A673 (cell line): Measurements from ENCODE around the gene ARID3C. TPM values are rescaled to one million over a fixed set of nuclear protein-coding genes. Genes with fewer than 3 reads are reported as not detected.

ENCODE experiments used
- BruUV-seq: library from RNA; stranded (reverse); fragments of 400-500 nt; replicated peaks from 2 replicates; lab custom pipeline; 2021; lab: Mats Ljungman, UMichigan
- CTCF ChIA-PET: fragments of 300-600 bp; sonication (Branson Sonifier 250); formaldehyde crosslinking; loops from one replicate; lab custom pipeline; 2022; ENCODE audit warnings: antibody characterized with exemption; lab: Charles Lee
- POLR2A ChIA-PET: fragments of 300-600 bp; sonication (Branson Sonifier 250); formaldehyde crosslinking; loops from one replicate; lab custom pipeline; 2022; ENCODE audit warnings: antibody characterized with exemption; ENCODE audit not compliant: low non-redundant PET; lab: Charles Lee
- DNase-seq: peaks from one replicate; pipeline ENCODE4 v3.0.0-alpha.2; 2015; ENCODE audit warnings: low spot score
- H3K27ac ChIP-seq: fragments of 200-600 bp; sonication (generic); 2 replicates; pipeline ENCODE4 v1.5.1; 2016; ENCODE audit warnings: mixed run types, low read depth, mild to moderate bottlenecking, mixed read lengths, antibody characterized with exemption, low read length; ENCODE audit not compliant: poor library complexity, severe bottlenecking
- H3K27me3 ChIP-seq: fragments of 200-600 bp; sonication (generic); replicated peaks from 2 replicates; pipeline ENCODE4 v1.6.1; 2017; ENCODE audit warnings: mixed run types, low read depth, mild to moderate bottlenecking, mixed read lengths, antibody characterized with exemption, low read length; ENCODE audit not compliant: insufficient read depth, poor library complexity
- H3K36me3 ChIP-seq: fragments of 200-600 bp; sonication (generic); 2 replicates; pipeline ENCODE4 v1.6.1; 2016; ENCODE audit warnings: mixed run types, mild to moderate bottlenecking, mixed read lengths, antibody characterized with exemption, low read length; ENCODE audit not compliant: insufficient read depth, poor library complexity, severe bottlenecking
- H3K4me1 ChIP-seq: fragments of 200-600 bp; sonication (generic); 2 replicates; pipeline ENCODE4 v1.6.1; 2017; ENCODE audit warnings: mixed run types, mild to moderate bottlenecking, mixed read lengths, antibody characterized with exemption, low read length; ENCODE audit not compliant: insufficient read depth, poor library complexity, severe bottlenecking
- H3K4me3 ChIP-seq: fragments of 200-600 bp; sonication (generic); 2 replicates; pipeline ENCODE4 v1.5.1; 2016; ENCODE audit warnings: low read depth, mixed run types, mild to moderate bottlenecking, mixed read lengths, low read length; ENCODE audit not compliant: poor library complexity, severe bottlenecking
- H3K9me3 ChIP-seq: fragments of 200-600 bp; sonication (generic); 2 replicates; pipeline ENCODE4 v1.6.1; 2016; ENCODE audit warnings: mixed run types, low read depth, mild to moderate bottlenecking, mixed read lengths, antibody characterized with exemption, low read length; ENCODE audit not compliant: poor library complexity, severe bottlenecking
- CTCF ChIP-seq: fragments of 300-800, 200-600 bp; sonication (generic); conservative IDR thresholded peaks from 2 replicates; pipeline ENCODE4 v1.5.1; 2017; ENCODE audit warnings: low read depth, mild to moderate bottlenecking, antibody characterized with exemption, low read length, moderate library complexity, mixed read lengths
- EZH2 ChIP-seq: fragments of 200-600 bp; sonication (generic); IDR thresholded peaks from 2 replicates; pipeline ENCODE4 v1.6.1; 2017; ENCODE audit warnings: borderline replicate concordance, low read depth, mild to moderate bottlenecking, mixed read lengths, antibody characterized with exemption, low read length; ENCODE audit not compliant: poor library complexity, severe bottlenecking
- intact Hi-C: fragments of 100-400 bp; cut with micrococcal nuclease; formaldehyde crosslinking; loops from one replicate; pipeline ENCODE4 v1.10.0; 2022; ENCODE audit not compliant: unreplicated experiment
- total RNA-seq: library from RNA; stranded (reverse); gene quantifications from 2 replicates; pipeline ENCODE4 v1.2.3, GENCODE V29; 2021

Gene ARID3C
- total RNA-seq, 1 experiment from 2014 or later = not detected

DNA sequence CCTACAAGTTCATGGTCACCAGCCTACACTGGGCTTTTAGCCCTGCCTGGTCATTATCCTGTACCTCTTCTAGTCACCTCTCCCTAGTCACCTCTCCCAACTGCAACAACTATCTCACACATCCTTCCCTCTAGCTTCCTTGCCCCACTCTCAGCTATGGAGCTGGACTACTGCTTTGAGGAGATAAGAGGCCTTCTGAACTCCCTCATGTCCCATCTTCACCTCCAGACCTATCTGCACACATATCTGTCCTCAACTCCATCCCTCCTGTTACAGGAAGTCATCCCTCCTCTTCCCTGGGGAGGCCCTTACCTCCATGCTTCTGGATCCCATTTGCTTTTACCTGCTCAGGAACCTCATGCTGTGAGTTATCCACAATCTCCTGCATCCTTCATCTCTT, 22.7 kb downstream of the ARID3C start:
- Histone ChIP-seq H3K27ac (no peak overlapping the region), H3K9me3 (no peaks in the 10 kb centered on the region), H3K4me3 (no peak overlapping the region), H3K27me3 (no peaks in the 10 kb centered on the region), H3K4me1 (no peaks in the 10 kb centered on the region), H3K36me3 (peaks cover 3% of the 10 kb centered on the region)
- intact Hi-C loops = no loop called here
- no peak for DNase-seq
- no TSS peak for BruUV-seq
- ChIA-PET POLR2A (no interaction called here), CTCF (no interaction called here)
- no peak for TF ChIP-seq EZH2
- no peak for TF ChIP-seq CTCF

DNA sequence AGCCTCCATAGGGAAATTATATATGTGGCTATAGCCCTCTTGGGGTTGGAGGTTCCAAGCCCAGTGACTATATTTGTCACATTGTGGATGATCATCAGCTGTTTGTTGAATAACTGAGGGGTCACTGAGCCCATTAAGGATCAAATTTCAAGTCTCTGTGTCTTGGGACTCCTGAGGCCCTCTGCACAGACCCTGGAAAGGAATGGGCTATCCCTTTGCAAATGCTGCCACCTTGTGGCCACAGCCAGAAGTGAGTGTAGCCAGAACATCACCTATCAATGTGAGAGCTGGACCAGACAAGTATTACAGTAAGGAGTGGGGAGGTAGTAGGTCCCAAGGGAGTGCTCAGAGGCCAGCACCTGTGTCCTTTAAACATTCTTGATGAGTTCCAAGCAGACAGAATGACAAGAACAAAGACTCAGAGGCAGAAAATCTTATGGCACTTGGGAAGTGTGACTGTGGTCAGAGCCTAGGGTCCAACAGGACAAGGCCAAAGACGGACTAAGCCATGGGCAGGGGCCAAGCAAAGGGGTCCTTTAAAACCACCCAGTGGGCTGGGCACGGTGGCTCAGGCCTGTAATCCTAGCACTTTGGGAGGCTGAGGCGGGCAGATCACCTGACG, 25.1 kb downstream of the ARID3C start:
- Histone ChIP-seq H3K36me3 (no peaks in the 10 kb centered on the region), H3K27me3 (no peaks in the 10 kb centered on the region), H3K4me1 (no peaks in the 10 kb centered on the region), H3K27ac (no peak overlapping the region), H3K9me3 (no peaks in the 10 kb centered on the region), H3K4me3 (no peak overlapping the region)
- TF ChIP-seq EZH2 (no peak), CTCF (peak; percentile 96)
- ChIA-PET POLR2A (no interaction called here), CTCF (interaction anchor here (0.5 to 2.1 kb wide), 16 partner anchors 8 to 1453 kb away, joined by 3 to 17 read pairs (median 4); partner anchors contain the start of gene MYORG)
- intact Hi-C loops = loop anchor here (5.0 kb wide), 1 partner anchor 101 kb away; no protein-coding TSS in a partner anchor
- peak; percentile 88 for DNase-seq
- BruUV-seq = no TSS peak

DNA sequence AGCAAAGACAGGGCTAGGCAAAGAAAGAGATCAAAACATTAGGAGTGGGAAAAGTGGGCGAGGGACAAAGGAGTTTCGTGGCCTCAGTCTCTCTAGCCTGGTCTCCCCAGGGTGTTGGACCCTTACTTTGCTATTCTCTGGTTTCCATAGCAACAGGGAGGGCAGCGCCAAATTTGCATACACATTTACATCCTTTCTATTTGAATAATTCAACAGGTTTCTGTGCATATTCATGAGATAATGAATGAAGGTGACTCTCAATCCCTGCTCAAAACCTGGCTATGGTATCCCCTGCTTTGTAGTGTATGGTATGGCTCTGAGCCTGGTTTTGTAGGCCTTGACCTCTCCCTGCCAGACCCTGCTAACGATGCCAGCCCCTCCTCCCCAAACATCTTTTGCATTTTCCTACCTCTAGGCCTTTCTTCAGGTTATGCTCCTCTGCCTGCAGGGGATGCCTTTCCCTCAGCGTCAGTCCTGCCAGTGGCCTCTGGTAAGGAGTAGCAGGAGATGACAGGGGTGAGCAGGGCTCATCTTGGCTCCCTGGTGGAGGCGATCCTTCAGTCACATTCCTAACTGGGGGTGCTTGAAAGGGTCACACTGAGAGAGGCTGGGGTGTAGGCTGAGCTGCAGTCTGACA, 26.8 kb downstream of the ARID3C start:
- ChIA-PET POLR2A (no interaction called here), CTCF (interaction anchor here (0.5 to 2.1 kb wide), 2 partner anchors 198 to 277 kb away, joined by 4 to 17 read pairs; no protein-coding TSS in a partner anchor)
- intact Hi-C loops = loop anchor here (5.0 kb wide), 1 partner anchor 100 kb away; no protein-coding TSS in a partner anchor
- Histone ChIP-seq H3K36me3 (no peaks in the 10 kb centered on the region), H3K27ac (no peak overlapping the region), H3K9me3 (no peaks in the 10 kb centered on the region), H3K4me1 (no peaks in the 10 kb centered on the region), H3K27me3 (no peaks in the 10 kb centered on the region), H3K4me3 (no peak overlapping the region)
- TF ChIP-seq EZH2 (no peak), CTCF (no peak)
- no TSS peak for BruUV-seq
- DNase-seq = no peak
